ENCODE measurements around the gene MYLK.
A peak's percentile ranks its signal among the peaks of the same experiment; 100 is the strongest.

The MYLK gene

DNA sequence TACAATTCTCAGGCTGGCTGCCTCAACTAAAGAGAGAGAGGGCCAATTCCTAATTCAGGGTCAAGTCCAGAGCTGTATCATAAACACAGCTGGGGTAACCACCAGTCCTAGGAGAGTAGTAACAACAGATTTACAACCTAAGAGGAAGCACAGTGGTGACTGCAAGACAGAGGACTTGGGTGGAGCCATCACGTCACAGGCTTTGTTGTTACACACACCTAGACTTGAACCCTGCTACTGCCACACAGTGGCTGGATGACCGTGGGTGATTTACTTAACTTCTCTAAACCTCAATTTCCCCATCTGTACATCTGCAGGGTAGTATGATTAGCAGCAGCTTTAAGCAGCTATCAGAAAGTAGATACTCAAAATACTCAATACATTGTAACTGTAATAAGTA lies 78.6 kb downstream of the MYLK start:
- Histone ChIP-seq H3K27me3 (ENCODE audit: insufficient read depth, low read length, poor library complexity, severe bottlenecking) (no peaks in the 10 kb centered on the region), H3K9me2 (replicated peaks; ENCODE audit: low read depth, low read length) (no peaks in the 10 kb centered on the region), H3K4me1 (ENCODE audit: insufficient read depth, low read length, poor library complexity, severe bottlenecking) (no peaks in the 10 kb centered on the region), H2AFZ (ENCODE audit: low read length) (no peak overlapping the region), H3K9ac (ENCODE audit: low read depth, low read length, poor library complexity, severe bottlenecking) (no peak overlapping the region), H3K36me3 (ENCODE audit: insufficient read depth, low read length) (no peaks in the 10 kb centered on the region), H3F3A (ENCODE audit: low read depth) (no peaks in the 10 kb centered on the region), H3K4me2 (ENCODE audit: low read depth, low read length, poor library complexity, severe bottlenecking) (no peak overlapping the region), H3K4me3 (ENCODE audit: low read length, poor library complexity, severe bottlenecking) (no peak overlapping the region), H3K79me2 (ENCODE audit: insufficient read depth, low read length) (no peaks in the 10 kb centered on the region), H3K9me3 (ENCODE audit: insufficient read depth, low read depth, low read length) (no peaks in the 10 kb centered on the region), H4K20me1 (ENCODE audit: insufficient read depth, low read length, poor library complexity, severe bottlenecking) (no peaks in the 10 kb centered on the region)
- no peak for TF ChIP-seq EZH2phosphoT487 (IDR thresholded peaks at IDR 0.05; ENCODE audit: borderline replicate concordance)
- TF ChIP-seq, protein P1, sequence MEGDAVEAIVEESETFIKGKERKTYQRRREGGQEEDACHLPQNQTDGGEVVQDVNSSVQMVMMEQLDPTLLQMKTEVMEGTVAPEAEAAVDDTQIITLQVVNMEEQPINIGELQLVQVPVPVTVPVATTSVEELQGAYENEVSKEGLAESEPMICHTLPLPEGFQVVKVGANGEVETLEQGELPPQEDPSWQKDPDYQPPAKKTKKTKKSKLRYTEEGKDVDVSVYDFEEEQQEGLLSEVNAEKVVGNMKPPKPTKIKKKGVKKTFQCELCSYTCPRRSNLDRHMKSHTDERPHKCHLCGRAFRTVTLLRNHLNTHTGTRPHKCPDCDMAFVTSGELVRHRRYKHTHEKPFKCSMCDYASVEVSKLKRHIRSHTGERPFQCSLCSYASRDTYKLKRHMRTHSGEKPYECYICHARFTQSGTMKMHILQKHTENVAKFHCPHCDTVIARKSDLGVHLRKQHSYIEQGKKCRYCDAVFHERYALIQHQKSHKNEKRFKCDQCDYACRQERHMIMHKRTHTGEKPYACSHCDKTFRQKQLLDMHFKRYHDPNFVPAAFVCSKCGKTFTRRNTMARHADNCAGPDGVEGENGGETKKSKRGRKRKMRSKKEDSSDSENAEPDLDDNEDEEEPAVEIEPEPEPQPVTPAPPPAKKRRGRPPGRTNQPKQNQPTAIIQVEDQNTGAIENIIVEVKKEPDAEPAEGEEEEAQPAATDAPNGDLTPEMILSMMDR (conservative IDR thresholded peaks at IDR 0.05; ENCODE audit: low read length), result peak; percentile 42

DNA sequence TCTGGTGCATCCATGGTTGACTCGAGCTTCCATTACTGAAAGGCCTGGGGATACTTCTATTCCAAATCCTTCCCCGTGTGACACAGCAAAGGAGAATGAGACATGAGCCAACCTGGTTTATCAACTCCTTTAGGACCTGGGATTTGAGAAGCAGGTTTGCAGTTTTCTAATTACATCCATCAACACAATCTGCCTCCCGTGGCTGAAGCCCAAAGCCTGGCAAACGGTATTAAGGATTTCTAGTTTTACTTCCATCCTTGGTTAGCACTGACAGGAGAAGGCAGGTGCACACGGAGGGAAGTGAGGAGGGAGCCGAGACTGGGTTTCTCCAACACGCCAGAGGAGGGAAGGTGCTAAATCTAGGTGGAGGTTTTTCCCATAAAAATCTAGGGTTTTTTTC lies 79.0 kb downstream of the MYLK start:
- Histone ChIP-seq H3K4me1 (ENCODE audit: insufficient read depth, low read length, poor library complexity, severe bottlenecking) (no peaks in the 10 kb centered on the region), H3F3A (ENCODE audit: low read depth) (no peaks in the 10 kb centered on the region), H3K4me2 (ENCODE audit: low read depth, low read length, poor library complexity, severe bottlenecking) (no peak overlapping the region), H3K79me2 (ENCODE audit: insufficient read depth, low read length) (no peaks in the 10 kb centered on the region), H3K4me3 (ENCODE audit: low read length, poor library complexity, severe bottlenecking) (no peak overlapping the region), H3K9me2 (replicated peaks; ENCODE audit: low read depth, low read length) (no peaks in the 10 kb centered on the region), H3K9me3 (ENCODE audit: insufficient read depth, low read depth, low read length) (no peaks in the 10 kb centered on the region), H3K9ac (ENCODE audit: low read depth, low read length, poor library complexity, severe bottlenecking) (no peak overlapping the region), H3K27me3 (ENCODE audit: insufficient read depth, low read length, poor library complexity, severe bottlenecking) (no peaks in the 10 kb centered on the region), H3K36me3 (ENCODE audit: insufficient read depth, low read length) (no peaks in the 10 kb centered on the region), H4K20me1 (ENCODE audit: insufficient read depth, low read length, poor library complexity, severe bottlenecking) (no peaks in the 10 kb centered on the region), H2AFZ (ENCODE audit: low read length) (no peak overlapping the region)
- no peak for TF ChIP-seq EZH2phosphoT487 (IDR thresholded peaks at IDR 0.05; ENCODE audit: borderline replicate concordance)
- TF ChIP-seq, protein P1 (conservative IDR thresholded peaks at IDR 0.05; ENCODE audit: low read length), result no peak

DNA sequence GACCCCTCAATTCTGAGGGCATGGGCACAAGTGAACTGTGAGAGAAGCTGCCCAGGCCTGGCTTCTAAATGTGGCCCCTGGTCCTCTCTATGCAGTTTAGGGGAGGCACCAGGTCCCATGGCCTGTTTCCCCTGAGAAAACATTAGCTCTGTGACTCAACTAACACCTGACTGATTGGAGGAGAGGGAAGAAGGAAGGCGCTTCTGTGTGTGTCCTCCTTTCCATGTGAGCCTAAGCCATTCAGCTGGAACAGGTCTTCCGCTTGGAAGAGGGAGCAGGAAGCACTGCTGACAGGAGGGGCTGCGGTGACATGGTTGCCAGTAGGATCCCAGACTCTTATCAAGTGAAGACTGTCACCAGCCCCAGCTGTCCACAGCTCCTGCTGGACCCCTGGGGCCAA lies 79.5 kb downstream of the MYLK start:
- Histone ChIP-seq H3K36me3 (ENCODE audit: insufficient read depth, low read length) (no peaks in the 10 kb centered on the region), H3F3A (ENCODE audit: low read depth) (no peaks in the 10 kb centered on the region), H3K9me2 (replicated peaks; ENCODE audit: low read depth, low read length) (no peaks in the 10 kb centered on the region), H3K4me1 (ENCODE audit: insufficient read depth, low read length, poor library complexity, severe bottlenecking) (no peaks in the 10 kb centered on the region), H3K9me3 (ENCODE audit: insufficient read depth, low read depth, low read length) (no peaks in the 10 kb centered on the region), H3K79me2 (ENCODE audit: insufficient read depth, low read length) (no peaks in the 10 kb centered on the region), H3K27me3 (ENCODE audit: insufficient read depth, low read length, poor library complexity, severe bottlenecking) (no peaks in the 10 kb centered on the region), H2AFZ (ENCODE audit: low read length) (no peak overlapping the region), H3K4me2 (ENCODE audit: low read depth, low read length, poor library complexity, severe bottlenecking) (no peak overlapping the region), H3K4me3 (ENCODE audit: low read length, poor library complexity, severe bottlenecking) (no peak overlapping the region), H3K9ac (ENCODE audit: low read depth, low read length, poor library complexity, severe bottlenecking) (no peak overlapping the region), H4K20me1 (ENCODE audit: insufficient read depth, low read length, poor library complexity, severe bottlenecking) (no peaks in the 10 kb centered on the region)
- TF ChIP-seq EZH2phosphoT487 (IDR thresholded peaks at IDR 0.05; ENCODE audit: borderline replicate concordance), result no peak
- TF ChIP-seq, protein P1 (conservative IDR thresholded peaks at IDR 0.05; ENCODE audit: low read length), result no peak

All from Loucy (cell line).